OCI-LY3 (cell line): ENCODE data around the gene CCBE1.

Source experiments
- CTCF ChIP-seq: fragments of 200-600, 300-600 bp; sonication (generic); IDR thresholded peaks from 2 replicates; pipeline ENCODE4 v1.5.1; 2014; ENCODE audit warnings: antibody characterized with exemption, low read length, low read depth
- EZH2phosphoT487 ChIP-seq: fragments of 200-600 bp; shearing (Covaris generic); IDR thresholded peaks from 2 replicates; pipeline ENCODE4 v1.6.1; 2018; ENCODE audit warnings: antibody characterized with exemption, mixed run types, low read depth

GRCh38 chr18:59481436-59481835 lies 215.8 kb downstream of the CCBE1 start:
- TF ChIP-seq CTCF (no peak), EZH2phosphoT487 (no peak)
